ENCODE data around the gene DNAJC7.

DNAJC7 gene

DNA sequence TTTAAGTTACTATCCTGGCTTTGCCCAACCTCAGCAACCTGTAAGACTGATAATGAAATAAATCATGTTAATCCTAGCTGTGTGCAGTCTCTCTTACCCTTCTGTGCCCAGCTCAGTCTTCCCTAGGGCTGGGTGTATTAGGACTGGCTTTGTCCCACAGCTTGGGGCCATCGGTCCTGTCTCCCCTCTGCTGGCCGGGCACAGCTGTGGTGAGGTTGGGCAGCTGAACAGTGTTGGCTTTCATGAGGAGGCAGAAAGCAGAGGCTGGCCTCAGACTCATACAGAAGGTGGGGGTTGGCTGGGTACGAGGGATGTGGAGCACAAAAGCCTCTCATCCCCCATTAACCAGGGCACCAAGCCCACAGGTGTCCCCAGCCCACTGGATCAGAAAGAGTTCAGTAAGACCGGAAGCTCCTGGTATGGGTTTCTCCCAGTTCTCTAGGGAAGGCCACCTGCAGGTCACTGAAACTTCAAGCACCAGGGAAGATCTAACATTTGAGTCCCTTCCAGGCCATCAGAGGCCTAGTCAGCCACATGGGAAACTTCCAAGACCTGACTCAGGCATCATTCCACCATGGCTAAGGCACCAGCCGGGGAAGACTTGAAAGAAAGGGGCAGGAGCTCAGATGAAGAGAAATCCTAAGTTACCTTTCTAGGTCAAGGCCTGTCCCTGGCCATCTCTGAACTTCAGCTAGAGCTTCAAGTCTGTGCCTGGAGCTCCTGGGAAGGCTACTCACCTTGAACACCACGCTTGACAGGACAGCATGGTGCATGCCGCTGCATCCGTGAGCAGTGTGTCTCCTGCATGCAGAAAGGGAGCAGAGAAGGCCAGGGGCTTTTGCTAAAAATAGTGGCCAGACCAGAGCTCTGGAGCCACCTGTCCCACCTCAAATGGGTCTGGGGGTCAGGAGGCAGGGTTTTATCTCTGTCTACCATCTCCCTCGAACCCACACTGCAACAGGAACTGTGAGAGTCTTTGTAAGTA is 41.8 kb downstream of the DNAJC7 start:
- DNase-seq (ENCODE audit: low read depth, low spot score), result no peak

DNA sequence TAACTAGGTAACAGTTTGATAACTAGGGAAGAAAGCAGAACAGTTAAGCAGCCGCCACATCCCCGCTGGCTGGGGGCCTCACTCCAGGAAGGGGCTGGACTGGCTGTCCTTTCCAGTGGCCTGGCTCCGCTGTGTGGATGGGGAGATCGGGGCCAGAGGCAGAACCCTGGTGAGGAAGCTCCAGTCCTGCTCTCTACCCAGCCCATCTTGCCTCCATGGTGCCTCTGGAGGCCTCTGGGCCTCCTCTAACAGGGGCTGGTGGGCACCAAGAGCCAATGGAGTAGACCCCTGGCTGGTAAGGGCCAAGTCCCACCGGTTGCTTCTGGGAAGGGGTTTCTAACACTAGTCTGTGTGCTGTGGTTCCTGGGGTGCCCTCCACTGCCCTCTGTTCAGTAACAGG is 42.6 kb downstream of the DNAJC7 start:
- DNase-seq (ENCODE audit: low read depth, low spot score), result no peak

DNA sequence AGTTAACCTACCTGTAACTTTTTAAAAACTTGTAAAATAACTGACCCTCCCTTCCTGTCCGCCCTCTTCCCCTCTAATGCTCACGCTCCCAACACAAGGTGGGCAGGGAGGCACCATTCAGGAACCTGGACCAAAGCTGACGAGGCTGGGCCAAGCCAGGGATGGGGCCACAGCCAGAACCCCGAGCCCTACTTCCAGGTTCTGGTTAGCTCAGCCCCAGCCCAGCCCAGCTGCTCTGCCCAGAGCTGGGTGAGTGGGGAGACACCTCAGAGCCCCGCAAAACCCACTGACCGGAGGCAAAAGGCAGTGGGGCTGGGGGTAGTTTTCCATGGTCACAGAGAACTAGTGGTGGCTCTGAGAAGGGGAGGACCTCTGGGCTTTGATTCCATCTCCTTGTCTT is 43.2 kb downstream of the DNAJC7 start:
- no peak for DNase-seq (ENCODE audit: low read depth, low spot score)

DNA sequence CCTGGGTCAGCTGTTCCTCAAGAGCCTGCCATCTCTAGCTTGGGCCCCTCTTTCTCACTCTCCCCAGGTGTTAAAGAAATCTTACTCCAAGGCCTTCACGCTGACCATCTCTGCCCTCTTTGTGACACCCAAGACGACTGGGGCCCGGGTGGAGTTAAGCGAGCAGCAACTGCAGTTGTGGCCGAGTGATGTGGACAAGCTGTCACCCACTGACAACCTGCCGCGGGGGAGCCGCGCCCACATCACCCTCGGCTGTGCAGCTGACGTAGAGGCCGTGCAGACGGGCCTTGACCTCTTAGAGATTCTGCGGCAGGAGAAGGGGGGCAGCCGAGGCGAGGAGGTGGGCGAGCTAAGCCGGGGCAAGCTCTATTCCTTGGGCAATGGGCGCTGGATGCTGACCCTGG is 43.8 kb downstream of the DNAJC7 start:
- no peak for DNase-seq (ENCODE audit: low read depth, low spot score)

DNA sequence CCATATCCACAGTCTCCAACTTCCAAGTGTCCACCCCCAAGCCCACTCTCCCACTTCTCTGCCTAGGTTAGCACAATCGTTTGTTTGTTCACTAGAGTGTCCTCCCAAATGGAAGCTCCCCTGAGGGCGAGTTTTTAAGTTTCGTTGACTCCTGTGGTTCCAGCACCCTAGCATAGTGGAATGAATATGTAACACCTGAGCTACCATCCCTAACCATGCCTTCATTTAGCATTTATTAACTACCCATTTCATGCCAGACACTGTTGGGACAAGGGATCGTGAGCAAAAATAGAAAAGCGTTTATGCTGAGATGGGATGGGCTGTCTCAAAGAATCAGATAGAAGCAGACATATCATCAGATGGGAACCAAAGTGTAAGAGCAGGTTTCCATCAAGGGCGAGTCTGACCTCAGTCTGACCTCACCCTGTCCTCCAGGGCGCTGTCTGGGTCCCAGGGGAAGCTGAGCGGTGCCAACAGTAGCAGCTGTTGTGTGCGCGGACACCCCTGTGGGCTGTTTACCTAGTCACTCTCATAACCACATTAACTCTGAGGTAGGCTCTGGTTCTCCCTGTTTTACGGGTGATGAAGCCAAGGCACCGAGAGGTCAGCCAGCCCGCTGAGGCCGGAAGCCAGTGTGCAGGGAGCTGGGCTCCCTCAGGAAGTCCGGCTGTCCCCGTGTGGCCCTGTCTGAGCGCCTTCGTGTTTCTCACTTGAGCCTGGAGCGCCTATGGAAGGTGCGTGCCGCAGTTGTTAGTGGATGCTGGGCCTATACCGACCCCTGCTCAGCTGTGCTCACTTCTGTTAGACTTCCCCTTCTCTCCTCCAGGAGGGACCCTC is 44.5 kb downstream of the DNAJC7 start:
- no peak for DNase-seq (ENCODE audit: low read depth, low spot score)

DNA sequence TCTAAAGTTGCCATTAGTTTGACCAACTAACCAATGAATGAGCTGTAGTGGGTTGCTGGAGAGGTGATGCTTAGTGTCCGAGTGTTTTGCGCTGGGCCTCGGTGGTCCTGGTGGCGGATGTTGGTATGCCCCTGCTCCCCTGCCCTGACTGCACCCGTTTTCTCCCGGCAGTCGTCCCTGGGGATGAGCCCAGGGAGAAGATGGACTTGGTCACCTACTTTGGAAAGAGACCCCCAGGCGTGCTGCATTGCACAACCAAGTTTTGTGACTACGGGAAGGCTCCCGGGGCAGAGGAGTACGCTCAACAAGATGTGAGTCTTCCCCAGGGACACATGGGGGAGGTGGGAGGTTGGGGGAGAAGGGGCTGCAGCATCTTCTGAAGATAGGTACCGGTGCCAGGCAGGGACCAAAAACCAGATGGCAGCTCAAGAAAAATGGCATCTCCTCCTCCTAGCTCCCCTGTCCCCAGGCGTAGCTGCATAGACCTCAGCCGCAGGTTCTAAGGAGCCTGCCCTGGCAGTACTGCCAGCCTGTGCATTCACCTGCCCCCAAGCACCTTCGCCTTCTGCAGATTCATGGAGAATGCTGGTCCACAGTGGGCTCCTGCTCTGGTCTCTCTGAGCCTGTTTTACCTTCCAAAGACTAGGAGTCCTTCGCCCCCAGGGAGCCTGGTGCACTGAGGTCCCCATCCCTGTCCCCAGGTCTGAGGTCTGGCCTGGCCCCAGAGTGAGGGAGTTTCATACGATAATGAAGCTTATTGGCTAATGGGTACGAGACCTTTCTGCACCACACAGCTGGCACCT is 45.3 kb downstream of the DNAJC7 start:
- no peak for DNase-seq (ENCODE audit: low read depth, low spot score)

DNA sequence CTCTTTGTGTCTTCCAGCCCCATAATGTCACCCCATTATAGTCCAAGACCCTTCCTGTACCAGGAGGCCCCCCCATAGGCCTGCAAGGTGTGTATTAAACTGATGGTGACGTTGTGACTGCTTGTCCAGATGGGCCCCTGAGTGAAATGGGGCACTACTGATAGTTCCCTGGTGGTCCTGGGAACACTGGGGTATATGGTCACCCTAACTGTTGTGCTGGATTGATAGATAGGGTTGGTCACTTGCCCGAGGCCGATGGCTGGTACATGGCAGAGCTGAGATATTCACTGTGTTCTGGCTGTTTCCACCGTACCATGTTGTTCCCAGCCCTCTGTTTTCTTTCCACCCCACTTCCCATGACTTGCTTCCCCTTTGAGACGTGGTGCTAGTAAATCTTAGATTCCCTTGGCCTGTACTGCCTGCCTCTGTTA is 46.3 kb downstream of the DNAJC7 start:
- no peak for DNase-seq (ENCODE audit: low read depth, low spot score)

DNA sequence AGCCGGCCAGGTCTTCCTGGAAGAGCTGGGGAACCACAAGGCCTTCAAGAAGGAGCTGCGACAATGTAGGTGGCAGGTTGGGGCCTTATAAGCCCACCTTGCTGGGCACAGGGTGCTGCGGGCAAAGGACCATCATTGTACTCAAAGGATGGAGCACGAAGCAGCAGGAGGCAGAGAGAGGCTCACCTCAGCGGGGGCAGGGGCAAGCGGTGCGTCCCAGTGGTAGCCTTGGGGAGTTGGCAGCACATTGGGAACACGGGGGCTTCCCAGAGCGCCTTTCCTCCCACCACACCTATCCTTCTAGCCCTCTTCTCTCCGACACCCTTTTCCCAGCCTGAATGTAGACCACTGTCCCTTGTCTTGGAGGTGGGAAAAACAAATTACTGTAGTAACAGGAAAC is 48.6 kb downstream of the DNAJC7 start:
- DNase-seq (ENCODE audit: low read depth, low spot score), result no peak

DNA sequence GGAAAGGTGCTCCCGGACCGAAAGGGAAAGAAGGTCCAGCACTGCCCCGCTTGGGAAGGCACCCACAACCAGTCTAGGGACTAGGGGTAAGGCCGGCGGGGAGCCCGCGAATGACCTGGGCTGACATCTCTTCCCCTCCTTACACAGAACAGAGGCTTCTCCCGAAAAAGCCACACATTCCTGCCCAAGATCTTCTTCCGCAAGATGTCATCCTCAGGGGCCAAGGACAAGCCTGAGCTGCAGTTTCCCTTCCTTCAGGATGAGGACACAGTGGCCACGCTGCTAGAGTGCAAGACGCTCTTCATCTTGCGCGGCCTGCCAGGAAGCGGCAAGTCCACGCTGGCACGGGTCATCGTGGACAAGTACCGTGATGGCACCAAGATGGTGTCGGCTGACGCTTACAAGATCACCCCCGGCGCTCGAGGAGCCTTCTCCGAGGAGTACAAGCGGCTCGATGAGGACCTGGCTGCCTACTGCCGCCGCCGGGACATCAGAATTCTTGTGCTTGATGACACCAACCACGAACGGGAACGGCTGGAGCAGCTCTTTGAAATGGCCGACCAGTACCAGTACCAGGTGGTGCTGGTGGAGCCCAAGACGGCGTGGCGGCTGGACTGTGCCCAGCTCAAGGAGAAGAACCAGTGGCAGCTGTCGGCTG is 49.2 kb downstream of the DNAJC7 start:
- DNase-seq (ENCODE audit: low read depth, low spot score), result no peak

DNA sequence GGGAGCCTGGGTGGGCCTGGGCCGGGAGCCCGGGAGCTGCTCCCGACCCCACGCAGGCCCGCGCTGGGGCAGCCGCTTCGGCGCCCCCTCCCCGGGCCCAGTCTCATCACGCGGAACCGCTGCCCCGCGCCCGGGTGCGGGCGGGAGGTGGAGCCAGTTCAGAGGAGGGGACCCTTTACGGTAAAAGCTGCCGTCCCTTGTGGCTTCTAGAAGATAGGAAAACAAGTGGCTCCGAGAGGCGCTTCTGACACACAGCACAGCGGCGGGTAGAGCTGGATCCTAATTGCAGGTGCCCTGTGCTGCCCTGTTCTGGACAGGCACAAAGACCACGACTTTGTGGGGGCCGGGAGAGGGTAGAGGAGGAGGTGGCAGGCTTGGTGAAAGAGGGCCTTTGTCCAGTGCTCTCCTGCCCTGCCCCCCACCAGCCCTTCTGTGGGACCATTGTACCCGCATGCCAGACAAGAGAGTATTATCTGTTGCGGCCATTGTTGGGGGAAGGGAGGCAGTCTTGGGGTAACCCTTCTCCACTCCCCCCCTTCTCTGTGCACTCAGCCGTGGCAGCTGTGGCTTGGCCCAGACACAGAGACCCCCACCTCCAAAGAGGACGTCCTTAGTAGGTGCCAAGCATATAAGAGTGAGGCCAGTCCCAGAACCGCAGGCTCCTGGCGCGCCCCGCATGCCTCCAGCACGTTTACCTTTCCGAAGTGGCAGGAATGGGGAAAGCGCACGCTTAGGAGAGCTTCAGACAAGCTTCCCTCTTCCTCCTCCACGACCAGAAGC is 49.9 kb downstream of the DNAJC7 start:
- no peak for DNase-seq (ENCODE audit: low read depth, low spot score)

DNA sequence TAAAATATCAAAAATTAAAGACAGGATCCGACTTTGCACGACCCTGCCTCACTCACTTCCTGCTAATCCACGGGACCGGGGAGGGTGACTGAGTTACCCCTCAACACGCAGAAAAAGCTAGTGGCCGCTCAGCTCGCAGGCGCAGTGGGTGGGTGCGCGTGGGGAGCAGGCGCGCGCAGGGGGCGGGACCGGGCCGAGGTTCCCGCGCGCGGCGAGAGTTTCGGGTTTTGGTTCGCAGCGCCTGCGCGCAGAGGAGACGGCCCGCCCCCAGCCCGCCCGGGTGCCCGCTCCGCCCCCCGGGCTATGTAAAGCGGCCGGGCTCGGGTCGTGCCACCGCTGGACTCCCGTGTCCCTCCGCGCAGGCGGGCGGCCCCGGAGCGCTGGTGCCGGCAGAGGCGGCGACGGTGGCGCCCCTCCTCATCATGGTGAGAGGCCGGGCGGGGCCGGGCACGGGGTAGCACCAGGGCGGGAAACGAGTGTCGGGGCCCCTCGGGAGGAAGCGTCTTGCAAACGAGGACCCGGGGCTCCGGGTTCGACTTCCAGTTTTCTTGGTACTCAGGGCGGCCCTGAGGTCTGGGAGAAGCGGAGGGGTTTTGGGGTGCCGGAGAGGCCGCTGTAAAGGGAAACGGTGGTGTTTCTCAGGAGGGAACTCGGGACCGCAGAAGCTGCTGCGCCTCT is 50.6 kb downstream of the DNAJC7 start, which contains the start of gene CNP:
Gene CNP (plus strand): TSS at position 333 of the 678 bp plus-strand sequence. CDS start 90 bp downstream, at position 423.
- peak; percentile 79 for DNase-seq (ENCODE audit: low read depth, low spot score)

DNA sequence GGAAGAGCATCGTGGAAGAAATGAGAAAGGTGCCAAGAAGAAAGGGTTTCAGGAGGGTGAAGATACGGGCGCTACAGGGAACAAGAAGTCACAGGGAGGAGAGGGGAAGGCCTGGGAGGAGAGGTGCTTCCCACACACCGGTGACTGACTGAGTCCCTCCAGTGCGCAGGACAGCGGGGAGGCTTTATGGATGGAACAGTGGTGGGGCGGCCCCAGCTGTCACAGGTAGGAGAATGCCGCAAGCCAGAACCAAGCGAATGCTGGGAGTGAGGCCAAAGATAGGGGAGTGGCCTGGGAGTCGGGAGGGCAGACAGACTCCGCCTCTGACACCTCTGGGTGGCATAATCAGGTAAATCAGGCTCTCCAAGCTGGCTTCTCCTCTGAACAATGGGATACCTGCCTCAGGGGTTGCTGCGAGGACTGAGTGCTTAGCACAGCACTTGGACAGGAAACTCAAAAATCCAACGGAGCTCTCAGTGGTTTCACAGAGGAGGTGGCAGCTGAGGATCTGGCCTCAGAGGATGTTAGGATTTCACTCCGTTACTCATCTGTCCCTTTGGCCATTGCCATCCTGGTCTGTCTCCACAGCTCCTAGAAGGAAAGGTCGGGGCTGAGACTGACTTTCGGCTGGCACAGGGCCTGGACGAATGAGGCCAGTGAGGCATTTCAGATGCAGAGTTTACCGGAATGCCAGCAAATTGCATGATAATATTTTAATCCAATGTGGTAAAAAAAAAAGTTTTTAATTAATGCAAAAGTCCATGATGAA is 51.4 kb downstream of the DNAJC7 start:
- peak; percentile 31 for DNase-seq (ENCODE audit: low read depth, low spot score)

DNA sequence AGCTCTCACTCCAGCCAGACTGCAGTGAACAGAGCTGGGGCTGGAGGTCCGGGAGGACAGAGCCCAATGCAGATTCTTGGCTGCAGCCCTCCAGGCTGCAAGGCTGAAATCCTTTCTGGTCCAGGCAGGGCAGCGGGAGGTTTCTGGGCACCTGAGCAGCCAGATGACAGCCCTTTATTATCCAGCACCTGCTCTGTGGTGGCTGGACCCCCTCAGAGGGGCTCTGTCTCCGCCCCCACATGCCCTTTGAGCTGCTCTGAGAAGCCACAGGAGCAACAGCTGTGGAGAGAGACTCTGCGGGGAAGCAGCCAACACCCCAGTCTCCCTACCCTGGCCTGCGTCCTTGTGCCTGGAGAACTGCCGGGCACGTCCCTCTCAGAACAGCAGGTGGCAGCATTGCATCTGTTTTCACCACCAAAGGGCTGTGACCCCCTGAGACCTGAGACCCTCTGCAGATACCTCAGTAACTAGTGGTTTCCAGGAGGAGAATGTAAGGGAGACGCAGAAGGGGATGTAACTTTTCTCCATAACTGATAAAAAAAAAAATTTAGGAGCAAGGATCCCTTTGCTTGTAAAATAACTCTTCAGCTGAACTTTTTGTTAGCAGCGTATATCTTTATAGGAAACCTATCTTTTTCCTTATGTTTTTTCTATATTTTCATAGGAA is 54.3 kb downstream of the DNAJC7 start:
- peak; percentile 53 for DNase-seq (ENCODE audit: low read depth, low spot score)

DNA sequence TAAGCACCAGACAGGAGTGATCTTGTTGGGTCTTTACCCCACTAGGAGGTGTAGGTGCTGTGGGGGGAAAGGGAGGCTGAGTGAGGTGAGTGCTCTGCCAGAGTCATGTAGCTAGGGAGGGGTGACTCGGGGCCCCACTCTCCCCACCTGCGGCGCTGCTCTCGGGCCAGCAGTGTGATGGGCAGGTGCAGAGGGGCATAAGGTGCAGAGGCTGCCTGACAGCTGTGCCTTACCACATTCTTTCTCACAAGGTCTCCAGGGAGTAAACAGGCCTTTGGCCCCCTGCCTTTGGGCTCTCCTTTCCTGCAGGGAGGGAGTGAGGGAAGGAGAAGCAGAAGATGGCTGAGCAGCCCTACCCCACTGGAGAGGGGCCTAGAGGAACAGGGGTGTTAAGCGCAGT is 55.1 kb downstream of the DNAJC7 start:
- no peak for DNase-seq (ENCODE audit: low read depth, low spot score)

DNA sequence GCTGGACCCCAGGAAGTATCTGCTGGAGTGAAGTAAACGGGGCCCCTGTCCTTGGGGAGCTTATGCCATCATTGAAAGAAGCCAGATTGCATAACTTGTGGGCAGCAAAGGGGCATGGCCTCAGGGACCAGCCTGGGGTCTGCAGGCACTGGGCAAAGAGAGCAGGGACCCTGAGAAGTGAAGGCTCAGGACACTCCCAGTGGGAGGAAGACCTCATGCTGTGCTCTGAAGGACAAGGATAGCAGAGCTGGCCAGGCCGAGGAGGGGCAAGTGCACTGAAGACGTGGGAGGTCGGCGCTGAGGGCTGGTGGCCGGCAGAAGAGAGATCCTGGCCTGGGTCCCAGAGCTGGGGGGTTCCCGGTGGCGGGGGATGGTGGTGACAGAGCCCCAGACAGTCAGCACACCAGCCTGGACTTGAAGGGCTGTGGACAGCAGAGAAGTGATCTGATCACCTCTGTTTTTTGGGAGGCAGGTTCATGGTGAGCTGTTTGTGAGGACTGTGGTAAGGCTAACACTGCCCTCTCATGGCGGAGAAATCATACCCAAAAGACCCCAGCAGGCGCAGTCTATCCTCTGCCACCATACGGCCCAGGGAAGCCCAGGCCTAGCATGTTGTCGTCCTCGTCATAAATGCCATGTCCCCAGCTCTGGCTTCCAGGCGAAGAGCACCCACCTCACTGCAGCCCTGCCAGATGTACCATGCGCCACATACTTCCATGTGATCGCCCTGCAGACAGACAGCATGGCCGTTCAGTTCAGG is 57.7 kb downstream of the DNAJC7 start:
- DNase-seq (ENCODE audit: low read depth, low spot score), result no peak

DNA sequence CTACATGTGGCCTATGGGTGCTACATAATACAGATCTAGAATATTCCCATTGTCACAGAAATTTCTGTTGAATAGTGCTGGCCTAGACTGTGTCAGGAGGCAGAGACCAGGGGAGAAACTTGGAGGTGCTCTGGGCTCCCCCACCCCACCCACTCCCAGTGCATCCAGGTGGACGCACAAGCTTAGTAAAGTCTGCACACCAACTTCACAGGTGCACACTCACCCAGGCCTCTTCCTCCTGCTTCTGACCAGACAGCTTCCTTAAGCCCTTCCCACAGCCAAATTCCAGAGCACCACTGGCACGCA is 58.3 kb downstream of the DNAJC7 start:
- no peak for DNase-seq (ENCODE audit: low read depth, low spot score)

DNA sequence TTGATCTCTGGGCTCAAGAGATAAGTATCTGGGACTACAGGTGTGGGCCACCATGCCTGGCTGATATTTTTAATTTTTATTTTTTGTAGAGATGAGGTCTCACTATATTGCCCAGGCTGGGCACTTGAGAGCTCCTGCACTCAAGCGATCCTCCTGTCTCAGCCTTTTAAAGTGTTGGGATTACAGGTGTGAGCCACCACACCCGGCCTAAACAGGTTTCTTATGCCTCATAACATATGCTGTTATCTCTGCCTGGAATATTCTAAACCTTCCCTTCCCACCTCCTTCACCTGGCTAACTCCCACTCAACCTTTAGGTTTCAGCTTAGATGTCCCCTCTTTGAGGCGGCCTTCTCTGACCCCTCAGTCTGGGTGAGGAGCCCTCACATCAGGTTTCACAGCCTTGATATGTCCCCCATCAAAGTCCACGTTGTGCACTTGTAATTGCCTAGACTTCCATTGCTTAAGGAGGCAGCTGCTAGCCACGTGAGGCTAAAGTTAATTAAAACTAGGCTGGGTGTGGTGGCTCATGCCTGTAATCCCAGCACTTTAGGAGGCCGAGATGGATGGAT is 59.3 kb downstream of the DNAJC7 start:
- no peak for DNase-seq (ENCODE audit: low read depth, low spot score)

Measured in activated CD4-positive, CD25-positive, alpha-beta regulatory T cell treated with anti-CD3 and anti-CD28 coated beads, Interleukin-2, amount 50 U/mL, for 16 hours (primary cell).